Breast epithelium (tissue), 3 donors: ENCODE measurements around the gene KCTD1.
A peak's percentile ranks its signal among the peaks of the same experiment; 100 is the strongest.

Experiments used
- CTCF ChIP-seq, 3 donors: fragments of 450-650 bp; IDR thresholded peaks; one replicate each; pipeline ENCODE4 v1.5.1; 2016 to 2017; ENCODE audit warnings: antibody characterized with exemption in 3 of 3, mild to moderate bottlenecking in 3 of 3, moderate library complexity in 3 of 3
- POLR2AphosphoS5 ChIP-seq, 3 donors: sonication (generic); formaldehyde crosslinking; IDR thresholded peaks; one replicate each; pipeline ENCODE4 v1.6.1; 2017; ENCODE audit warnings: antibody characterized with exemption in 3 of 3

DNA sequence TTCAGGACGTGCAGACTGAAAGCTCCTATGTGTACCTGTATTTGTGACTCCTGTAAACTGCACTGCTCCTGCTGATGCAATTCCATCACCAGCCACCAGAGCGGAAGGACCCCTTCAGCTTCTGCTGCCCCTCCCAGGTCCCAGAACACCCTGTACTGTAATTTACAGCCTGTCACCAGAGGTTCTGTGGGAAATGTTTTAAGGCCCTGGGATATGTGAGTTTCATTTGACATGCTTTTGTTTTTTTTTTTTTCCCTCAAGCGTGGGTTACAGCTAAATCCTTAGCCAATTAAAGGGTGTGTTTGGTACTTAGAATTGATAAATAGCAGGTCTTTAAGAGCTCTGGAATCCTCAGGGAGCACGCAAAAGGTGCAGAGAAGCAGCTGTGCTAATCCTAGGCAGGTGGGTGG, 79.4 kb downstream of the KCTD1 start:
- peak in 2 of 3 donors; percentile 12 to 38 for TF ChIP-seq CTCF (IDR thresholded peaks at IDR 0.05)
- TF ChIP-seq POLR2AphosphoS5 (IDR thresholded peaks at IDR 0.05) = no peak
